Kidney epithelial cell (primary cell): ENCODE results near the gene KCNK3. TPM values are rescaled to one million over a fixed set of nuclear protein-coding genes. Genes with fewer than 3 reads are reported as not detected.

ENCODE experiments used
- DNase-seq: peaks from one replicate; pipeline ENCODE4 v3.0.0-alpha.2; 2010; ENCODE audit warnings: low read depth
- H3K27me3 ChIP-seq: 2 replicates; pipeline ENCODE4 v1.6.0; 2011; ENCODE audit warnings: low read length; ENCODE audit not compliant: control insufficient read depth, insufficient read depth
- H3K36me3 ChIP-seq: 2 replicates; pipeline ENCODE4 v1.5.1; 2011; ENCODE audit warnings: low read length; ENCODE audit not compliant: control insufficient read depth, insufficient read depth
- H3K4me3 ChIP-seq: 2 replicates; pipeline ENCODE4 v1.5.1; 2011; ENCODE audit warnings: low read depth, mild to moderate bottlenecking, control low read depth, low read length
- CTCF ChIP-seq: IDR thresholded peaks from 2 replicates; pipeline ENCODE4 v1.5.1; 2011; ENCODE audit warnings: mild to moderate bottlenecking, moderate library complexity, low read length, control low read depth, inconsistent platforms; ENCODE audit not compliant: insufficient read depth, poor library complexity, severe bottlenecking
- total RNA-seq: library from RNA; depleted of rRNA; stranded (reverse); fragments of >200 nt; gene quantifications from 2 replicates; pipeline ENCODE4 v1.2.3, GENCODE V29; 2015

Gene KCNK3
- total RNA-seq, 1 donor from 2014 or later: 13.9 TPM

- no peaks in the 10 kb centered on the region for H3K27me3 ChIP-seq
- no peaks in the 10 kb centered on the region for H3K36me3 ChIP-seq
- no peak for TF ChIP-seq CTCF
- no peak overlapping the region for H3K4me3 ChIP-seq
- DNase-seq: no peak
Observed at GRCh38 chr2:26700078-26700477, 7.6 kb downstream of the KCNK3 start.

DNA sequence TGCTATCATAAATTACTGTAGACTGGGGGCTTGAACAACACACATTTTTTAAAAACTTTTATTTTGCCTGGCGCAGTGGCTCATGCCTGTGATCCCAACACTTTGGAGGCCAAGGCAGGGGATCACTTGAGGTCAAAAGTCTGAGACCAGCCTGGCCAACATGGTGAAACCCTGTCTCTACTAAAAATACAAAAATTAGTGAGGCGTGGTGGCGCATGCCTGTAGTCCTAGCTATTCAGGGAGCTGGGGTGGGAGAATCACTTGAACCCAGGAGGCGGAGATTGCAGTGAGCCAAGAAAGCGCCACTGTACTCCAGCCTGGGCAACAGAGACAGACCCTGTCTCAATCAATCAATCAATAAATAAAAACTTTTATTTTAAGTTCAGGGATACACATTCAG is 9.1 kb downstream of the KCNK3 start:
- DNase-seq: no peak
- no peak for TF ChIP-seq CTCF
- Histone ChIP-seq H3K4me3 (no peak overlapping the region), H3K36me3 (no peaks in the 10 kb centered on the region), H3K27me3 (no peaks in the 10 kb centered on the region)

DNA sequence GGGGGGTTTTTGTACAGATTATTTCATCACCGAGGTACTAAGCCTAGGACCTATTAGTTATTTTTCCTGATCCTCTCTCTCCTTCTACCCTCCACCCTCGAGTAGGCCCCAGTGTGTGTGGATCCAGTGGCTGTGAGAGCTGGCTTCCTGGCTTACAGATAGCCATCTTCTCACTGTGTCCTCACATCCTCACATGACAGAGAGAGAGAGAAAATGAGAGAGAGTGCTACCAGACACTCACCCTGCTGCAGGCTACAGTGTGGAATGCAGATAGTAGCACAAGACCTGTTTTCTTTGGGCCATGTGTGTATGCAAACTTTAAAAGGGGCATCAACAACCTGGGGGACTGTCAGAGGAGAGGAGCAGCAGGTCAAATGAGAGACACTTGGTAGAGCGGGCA is 9.5 kb downstream of the KCNK3 start:
- DNase-seq: no peak
- TF ChIP-seq CTCF: no peak
- Histone ChIP-seq H3K27me3 (no peaks in the 10 kb centered on the region), H3K36me3 (no peaks in the 10 kb centered on the region), H3K4me3 (no peak overlapping the region)

- DNase-seq: no peak
- peaks cover under 1% of the 10 kb centered on the region for H3K27me3 ChIP-seq
- TF ChIP-seq CTCF: no peak
- no peak overlapping the region for H3K4me3 ChIP-seq
- H3K36me3 ChIP-seq: no peaks in the 10 kb centered on the region
Observed at GRCh38 chr2:26704441-26704977, 12.0 kb downstream of the KCNK3 start.

GRCh38 chr2:26705126-26705525 is 12.6 kb downstream of the KCNK3 start:
- no peaks in the 10 kb centered on the region for H3K36me3 ChIP-seq
- peaks cover 2% of the 10 kb centered on the region for H3K27me3 ChIP-seq
- DNase-seq: no peak
- TF ChIP-seq CTCF: no peak
- H3K4me3 ChIP-seq: no peak overlapping the region

- Histone ChIP-seq H3K36me3 (no peaks in the 10 kb centered on the region), H3K27me3 (peaks cover 2% of the 10 kb centered on the region), H3K4me3 (no peak overlapping the region)
- DNase-seq: no peak
- no peak for TF ChIP-seq CTCF
Observed at GRCh38 chr2:26706093-26706492, 13.6 kb downstream of the KCNK3 start.
